GM12864 (cell line): ENCODE data around the gene MORF4L1.
A peak's percentile ranks its signal among the peaks of the same experiment; 100 is the strongest.
"Not testable (repeated sequence)": the region's sequence is repeated elsewhere in the genome, so short reads cannot be mapped to it uniquely, and the experiment has no call there.

ENCODE experiments used
- DNase-seq: peaks from one replicate; pipeline ENCODE4 v3.0.0-alpha.2; 2011; ENCODE audit warnings: low read depth
- H3K4me3 ChIP-seq: 2 replicates; pipeline ENCODE4 v1.5.1; 2011; ENCODE audit warnings: mild to moderate bottlenecking, low read depth, low read length, control low read depth
- TF ChIP-seq, protein P1 (sequence below): IDR thresholded peaks from 2 replicates; pipeline ENCODE4 v1.5.1; 2011; ENCODE audit warnings: low read depth, mild to moderate bottlenecking, moderate library complexity, low read length, control low read depth, inconsistent platforms; ENCODE audit errors: missing control alignments

The MORF4L1 gene

DNA sequence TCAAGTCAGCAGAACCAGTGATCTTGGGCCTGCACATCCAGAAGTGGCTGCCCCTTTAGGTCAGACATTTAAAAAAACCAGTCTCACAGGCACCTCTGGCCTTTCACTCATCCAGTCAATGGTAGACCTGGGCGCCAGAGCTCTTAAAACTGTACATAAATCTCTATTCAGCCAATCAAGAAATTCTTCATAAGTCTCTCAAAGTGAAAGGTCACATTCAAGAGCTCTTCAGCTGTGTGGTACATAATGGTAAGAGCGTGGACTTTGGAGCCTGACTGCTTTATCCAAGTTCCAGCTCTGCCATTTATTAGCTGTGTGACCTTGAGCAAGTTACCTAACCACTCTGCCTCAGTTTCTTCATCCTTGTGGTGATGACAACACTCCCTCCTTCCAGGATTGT, 22.3 kb upstream of the MORF4L1 start:
- H3K4me3 ChIP-seq: no peak overlapping the region
- TF ChIP-seq, protein P1, sequence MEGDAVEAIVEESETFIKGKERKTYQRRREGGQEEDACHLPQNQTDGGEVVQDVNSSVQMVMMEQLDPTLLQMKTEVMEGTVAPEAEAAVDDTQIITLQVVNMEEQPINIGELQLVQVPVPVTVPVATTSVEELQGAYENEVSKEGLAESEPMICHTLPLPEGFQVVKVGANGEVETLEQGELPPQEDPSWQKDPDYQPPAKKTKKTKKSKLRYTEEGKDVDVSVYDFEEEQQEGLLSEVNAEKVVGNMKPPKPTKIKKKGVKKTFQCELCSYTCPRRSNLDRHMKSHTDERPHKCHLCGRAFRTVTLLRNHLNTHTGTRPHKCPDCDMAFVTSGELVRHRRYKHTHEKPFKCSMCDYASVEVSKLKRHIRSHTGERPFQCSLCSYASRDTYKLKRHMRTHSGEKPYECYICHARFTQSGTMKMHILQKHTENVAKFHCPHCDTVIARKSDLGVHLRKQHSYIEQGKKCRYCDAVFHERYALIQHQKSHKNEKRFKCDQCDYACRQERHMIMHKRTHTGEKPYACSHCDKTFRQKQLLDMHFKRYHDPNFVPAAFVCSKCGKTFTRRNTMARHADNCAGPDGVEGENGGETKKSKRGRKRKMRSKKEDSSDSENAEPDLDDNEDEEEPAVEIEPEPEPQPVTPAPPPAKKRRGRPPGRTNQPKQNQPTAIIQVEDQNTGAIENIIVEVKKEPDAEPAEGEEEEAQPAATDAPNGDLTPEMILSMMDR: no peak
- no peak for DNase-seq

DNA sequence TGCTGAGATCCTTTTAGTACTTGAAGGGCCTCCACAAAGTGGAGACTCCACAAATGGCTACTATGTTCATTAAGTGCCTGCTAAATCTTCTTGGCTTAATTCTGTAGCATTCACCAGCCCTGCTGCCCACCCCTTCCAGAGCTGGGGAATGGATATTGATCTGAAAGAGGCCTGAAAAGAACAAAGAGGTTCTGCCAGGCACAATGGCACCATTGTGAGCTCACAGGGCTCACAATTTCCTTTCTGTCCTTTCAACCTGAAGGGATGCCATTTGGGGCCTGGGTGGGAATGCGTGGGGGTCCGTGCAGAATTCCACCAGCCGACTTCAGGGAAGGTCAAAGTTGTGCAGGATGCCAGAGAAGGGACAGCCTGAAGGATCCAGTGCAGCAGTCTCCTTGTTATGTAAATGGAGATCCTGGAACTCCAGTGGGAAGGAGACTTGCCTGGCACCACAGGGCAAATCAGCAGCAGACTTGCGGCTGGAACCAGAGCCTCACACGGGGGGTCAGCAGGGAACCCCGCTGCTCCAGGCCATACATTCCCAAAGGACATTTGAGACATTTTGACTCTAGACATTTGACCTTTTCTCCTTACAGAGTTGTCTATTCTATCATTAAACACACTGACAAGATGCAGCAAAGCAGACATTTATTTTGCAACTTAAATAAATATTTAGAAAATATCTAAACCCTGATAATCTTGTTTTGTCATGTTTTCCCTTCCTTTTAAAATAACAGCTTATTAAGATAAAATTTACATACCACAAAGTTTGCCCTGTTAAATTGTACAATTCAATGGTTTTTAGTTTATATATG, 21.5 kb upstream of the MORF4L1 start:
- TF ChIP-seq, protein P1: no peak
- DNase-seq: no peak
- no peak overlapping the region for H3K4me3 ChIP-seq

DNA sequence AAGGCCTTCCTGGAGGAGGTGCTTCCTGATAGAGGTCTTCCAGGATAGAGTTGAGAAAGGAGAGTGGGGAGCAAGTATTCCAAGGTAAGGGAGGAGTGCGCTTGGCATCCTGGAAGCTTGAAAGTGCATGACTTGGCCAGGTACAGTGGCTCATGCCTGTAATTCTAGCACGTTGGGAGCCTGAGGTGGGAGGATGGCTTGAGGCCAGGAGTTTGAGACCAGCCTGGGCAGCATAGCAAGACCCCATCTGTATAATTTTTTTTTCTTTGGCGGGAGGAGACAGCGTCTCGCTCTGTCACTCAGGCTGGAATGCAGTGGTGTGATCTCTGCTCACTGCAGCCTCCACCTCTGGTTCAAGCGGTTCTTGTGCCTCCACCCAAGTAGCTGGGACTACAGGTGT, 19.2 kb upstream of the MORF4L1 start:
- H3K4me3 ChIP-seq: no peak overlapping the region
- TF ChIP-seq, protein P1: no peak
- no peak for DNase-seq

DNA sequence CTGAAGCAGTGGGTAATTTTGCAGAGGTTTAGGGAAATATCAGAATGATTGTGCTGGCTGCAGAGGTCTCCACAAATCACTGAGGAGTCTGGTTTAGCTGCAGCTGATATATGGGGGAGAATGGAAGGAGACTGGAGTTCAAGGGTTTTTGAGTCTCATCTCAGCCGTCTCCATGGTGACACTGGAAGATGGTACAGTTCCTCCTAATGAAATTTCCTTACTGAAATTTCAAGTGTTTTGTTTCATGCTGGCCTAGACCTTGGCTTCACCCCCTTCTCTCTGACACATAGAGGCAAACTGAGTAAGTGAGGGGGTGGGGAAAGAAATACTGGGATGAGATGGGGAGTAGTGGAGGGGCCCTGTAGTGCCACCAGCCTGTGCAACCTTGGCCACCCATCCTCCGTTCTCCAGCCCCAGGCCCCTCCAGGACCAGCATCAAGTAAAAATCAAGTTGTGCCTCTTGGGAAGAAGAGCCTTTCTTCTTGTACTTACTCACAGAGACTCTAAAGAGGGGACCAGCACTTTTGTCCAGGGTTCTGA, 17.8 kb upstream of the MORF4L1 start:
- H3K4me3 ChIP-seq: no peak overlapping the region
- DNase-seq: no peak
- TF ChIP-seq, protein P1: no peak

DNA sequence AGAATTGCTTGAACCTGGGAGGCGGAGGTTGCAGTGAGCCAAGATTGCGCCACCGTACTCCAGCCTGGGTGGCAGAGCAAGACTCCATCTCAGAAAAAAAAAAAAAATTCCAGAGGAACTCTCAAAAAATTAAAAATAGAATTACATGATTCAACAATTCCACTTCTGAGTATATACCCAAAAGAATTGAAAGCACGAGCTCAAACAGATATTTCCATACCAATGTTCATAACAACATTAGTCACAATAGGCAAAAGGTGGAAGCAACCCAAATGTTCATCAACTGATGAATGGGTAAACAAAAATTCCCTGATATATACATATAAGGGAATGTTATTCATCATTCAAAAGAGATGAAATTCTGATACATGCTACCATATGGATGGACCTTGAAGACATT, 16.9 kb upstream of the MORF4L1 start:
- no peak overlapping the region for H3K4me3 ChIP-seq
- no peak for DNase-seq
- TF ChIP-seq, protein P1: no peak

DNA sequence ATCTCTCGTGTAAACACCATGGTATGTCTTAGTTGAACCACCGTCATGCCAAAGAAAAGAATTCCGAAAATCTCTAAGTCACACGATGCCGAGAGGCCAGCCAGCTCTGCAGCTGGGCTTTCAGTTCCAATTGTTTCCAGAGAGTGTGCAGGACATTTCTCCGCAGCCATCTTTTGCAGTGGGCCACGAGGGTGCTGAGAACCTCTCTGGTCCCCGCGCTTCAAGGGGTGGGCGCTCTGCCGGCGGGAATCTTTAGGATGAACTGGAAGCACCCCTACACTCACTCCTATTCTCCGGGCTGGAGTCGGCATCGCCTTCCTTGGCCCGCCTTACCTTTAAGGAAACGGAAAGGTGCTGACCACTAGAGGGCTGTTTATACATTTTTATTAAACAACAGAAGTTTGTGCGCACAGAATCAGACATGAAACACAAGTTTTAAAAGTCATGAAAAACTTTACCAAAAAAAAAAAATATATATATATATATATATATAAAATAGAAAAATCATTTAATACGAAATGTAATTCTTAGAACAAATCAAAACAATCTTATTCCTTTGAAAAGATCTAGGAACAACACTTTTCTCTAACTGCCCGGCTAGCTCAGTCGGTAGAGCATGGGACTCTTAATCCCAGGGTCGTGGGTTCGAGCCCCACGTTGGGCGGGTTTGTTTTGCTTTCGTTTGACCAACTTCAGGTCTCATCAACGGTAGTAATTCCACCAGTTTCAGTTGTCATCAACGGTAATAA, 12.5 kb upstream of the MORF4L1 start:
- TF ChIP-seq, protein P1: peak; percentile 57
- H3K4me3 ChIP-seq: peak overlapping the region; percentile 63
- DNase-seq: peak; percentile 67

DNA sequence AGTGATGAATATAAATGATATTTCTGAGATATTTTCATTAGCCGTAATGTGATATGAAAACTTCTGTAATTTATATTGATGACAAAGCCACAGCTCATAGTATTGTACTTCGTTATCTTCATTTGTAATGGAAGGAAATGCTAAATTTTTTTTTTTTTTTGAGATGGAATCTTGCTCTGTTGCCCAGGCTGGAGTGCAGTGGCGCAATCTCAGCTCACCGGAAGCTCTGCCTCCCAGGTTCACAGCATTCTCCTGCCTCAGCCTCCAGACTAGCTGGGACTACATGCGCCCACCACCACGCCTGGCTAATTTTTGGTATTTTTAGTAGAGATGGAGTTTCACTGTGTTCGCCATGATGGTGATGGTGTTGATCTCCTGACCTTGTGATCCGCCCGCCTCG, 7.1 kb upstream of the MORF4L1 start:
- DNase-seq, H3K4me3 ChIP-seq: not testable (repeated sequence)

DNA sequence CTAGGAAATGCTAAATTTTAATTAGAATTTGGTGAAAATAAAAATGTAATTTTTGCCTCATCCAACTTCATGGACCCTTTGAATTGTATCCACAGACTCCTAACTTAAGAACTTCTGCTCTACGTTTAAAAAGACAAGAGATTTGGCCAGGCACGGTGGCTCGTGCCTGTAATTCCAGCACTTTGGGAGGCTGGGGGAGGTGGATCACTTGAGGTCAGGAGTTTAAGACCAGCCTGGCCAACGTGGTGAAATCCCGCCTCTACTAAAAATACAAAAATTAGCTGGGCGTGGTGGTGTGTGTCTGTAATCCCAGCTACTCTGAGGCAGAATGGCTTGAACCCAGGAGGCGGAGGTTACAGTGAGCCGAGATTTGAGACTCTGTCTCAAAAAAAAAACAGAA, 6.7 kb upstream of the MORF4L1 start:
- DNase-seq, H3K4me3 ChIP-seq: not testable (repeated sequence)
